ENCODE data around the gene TRPV3.

- no peak for TF ChIP-seq POLR2A (IDR thresholded peaks at IDR 0.05; ENCODE audit: low read length)
- TF ChIP-seq GATA1 (IDR thresholded peaks at IDR 0.05; ENCODE audit: low read depth, low read length) = no peak
These were observed 81.6 kb downstream of the TRPV3 start, which contains the start of gene ASPA for GRCh38 chr17:3475812-3476610.
